HG02763 (cell line): ENCODE results near the gene TRMT11.
"Not testable (repeated sequence)": the region's sequence is repeated elsewhere in the genome, so short reads cannot be mapped to it uniquely, and the experiment has no call there.

Source experiments
- ATAC-seq: cut with Tn5 transposase; IDR thresholded peaks from one replicate; pipeline ENCODE4 v1.9.1; 2021; ENCODE audit warnings: mild to moderate bottlenecking, moderate library complexity; ENCODE audit not compliant: unreplicated experiment

The TRMT11 gene

GRCh38 chr6:125956506-125957390, 29.6 kb upstream of the TRMT11 start, which contains the start of gene HINT3:
HINT3 (plus strand) TSS chr6:125956770; CDS start chr6:125956978, 208 bp downstream.
- peak; percentile 92 for ATAC-seq

GRCh38 chr6:125957391-125957693, 29.0 kb upstream of the TRMT11 start:
- ATAC-seq: no peak

GRCh38 chr6:125957845-125958244, 28.5 kb upstream of the TRMT11 start:
- ATAC-seq: no peak

GRCh38 chr6:125959041-125959440, 27.3 kb upstream of the TRMT11 start:
- no peak for ATAC-seq

GRCh38 chr6:125961117-125961516, 25.2 kb upstream of the TRMT11 start:
- ATAC-seq: no peak

GRCh38 chr6:125962900-125963497, 23.3 kb upstream of the TRMT11 start:
- no peak for ATAC-seq

- ATAC-seq: no peak
Observed at GRCh38 chr6:125963817-125964216, 22.5 kb upstream of the TRMT11 start.

- ATAC-seq: no peak
Observed at GRCh38 chr6:125966569-125966968, 19.8 kb upstream of the TRMT11 start.

- peak; percentile 51 for ATAC-seq
Observed at GRCh38 chr6:125968493-125968892, 17.8 kb upstream of the TRMT11 start.

GRCh38 chr6:125970760-125971159, 15.6 kb upstream of the TRMT11 start:
- no peak for ATAC-seq

GRCh38 chr6:125972478-125972877, 13.9 kb upstream of the TRMT11 start:
- ATAC-seq: not testable (repeated sequence)

GRCh38 chr6:125974214-125974866, 12.0 kb upstream of the TRMT11 start:
- no peak for ATAC-seq

- no peak for ATAC-seq
Observed at GRCh38 chr6:125979101-125979500, 7.2 kb upstream of the TRMT11 start.

- ATAC-seq: no peak
Observed at GRCh38 chr6:125981571-125982185, 4.7 kb upstream of the TRMT11 start.

- ATAC-seq: no peak
Observed at GRCh38 chr6:125983246-125983945, 2.9 kb upstream of the TRMT11 start.

- no peak for ATAC-seq
Observed at GRCh38 chr6:125984311-125984710, 2.0 kb upstream of the TRMT11 start.

- no peak for ATAC-seq
Observed at GRCh38 chr6:125985522-125985921, 818 bp upstream of the TRMT11 start.

- no peak for ATAC-seq
Observed at GRCh38 chr6:125985979-125986300, 400 bp upstream of the TRMT11 start.

- peak; percentile 14 for ATAC-seq
Observed at GRCh38 chr6:125987026-125987617, 782 bp downstream of the TRMT11 start.

GRCh38 chr6:125988280-125988679, 1.9 kb downstream of the TRMT11 start:
- no peak for ATAC-seq

GRCh38 chr6:125989631-125990030, 3.3 kb downstream of the TRMT11 start:
- ATAC-seq: no peak
